Neural cell (in vitro differentiated cells): ENCODE data around the gene RHOT2. TPM values are rescaled to one million over a fixed set of nuclear protein-coding genes. Genes with fewer than 3 reads are reported as not detected.

Source experiments
- H2AFZ ChIP-seq: fragments of 200-600, 300-800 bp; sonication (generic), shearing (Covaris generic); 2 replicates; pipeline ENCODE4 v1.6.0; 2014; ENCODE audit warnings: low read depth, mild to moderate bottlenecking, antibody characterized with exemption, low read length, moderate library complexity
- H3F3A ChIP-seq: fragments of 200-600 bp; shearing (Covaris generic); 2 replicates; pipeline ENCODE4 v1.6.1; 2016; ENCODE audit warnings: mild to moderate bottlenecking, moderate library complexity, mixed read lengths, antibody characterized with exemption, low read length; ENCODE audit not compliant: insufficient read depth, poor library complexity, severe bottlenecking
- H3K27ac ChIP-seq: fragments of 200-600, 300-800 bp; sonication (generic), shearing (Covaris generic); 2 replicates; pipeline ENCODE4 v1.5.1; 2014; ENCODE audit warnings: mild to moderate bottlenecking, low read length, moderate library complexity
- H3K27me3 ChIP-seq: fragments of 300-800, 200-600 bp; sonication (generic), shearing (Covaris generic); 2 replicates; pipeline ENCODE4 v1.6.0; 2014; ENCODE audit warnings: mild to moderate bottlenecking, low read depth, low read length, moderate library complexity; ENCODE audit not compliant: insufficient read depth
- H3K36me3 ChIP-seq: fragments of 300-800, 200-600 bp; sonication (generic), shearing (Covaris generic); 2 replicates; pipeline ENCODE4 v1.5.1; 2014; ENCODE audit warnings: mild to moderate bottlenecking, antibody characterized with exemption, low read length, moderate library complexity; ENCODE audit not compliant: insufficient read depth
- H3K4me2 ChIP-seq: fragments of 300-800, 200-600 bp; sonication (generic), shearing (Covaris generic); 2 replicates; pipeline ENCODE4 v1.6.0; 2014; ENCODE audit warnings: mild to moderate bottlenecking, low read length
- H3K4me3 ChIP-seq: fragments of 300-800, 200-600 bp; sonication (generic), shearing (Covaris generic); 2 replicates; pipeline ENCODE4 v1.5.1; 2014; ENCODE audit warnings: mild to moderate bottlenecking, low read length, moderate library complexity
- H3K79me2 ChIP-seq: fragments of 200-600 bp; shearing (Covaris generic); replicated peaks from 2 replicates; pipeline ENCODE4 v1.6.0; 2014; ENCODE audit warnings: mild to moderate bottlenecking, low read length, moderate library complexity; ENCODE audit not compliant: insufficient read depth
- H3K9ac ChIP-seq: fragments of 300-800, 200-600 bp; sonication (generic), shearing (Covaris generic); 2 replicates; pipeline ENCODE4 v1.6.1; 2016; ENCODE audit warnings: mild to moderate bottlenecking, low read length, mixed read lengths
- H3K9me2 ChIP-seq: fragments of 200-600 bp; shearing (Covaris generic); 2 replicates; pipeline ENCODE4 v1.6.1; 2016; ENCODE audit warnings: mild to moderate bottlenecking, low read length, mixed read lengths; ENCODE audit not compliant: insufficient read depth
- H3K9me3 ChIP-seq: fragments of 200-600, 300-800 bp; sonication (generic), shearing (Covaris generic); 2 replicates; pipeline ENCODE4 v1.6.1; 2016; ENCODE audit warnings: mild to moderate bottlenecking, mixed run types, low read length, moderate library complexity, mixed read lengths
- H4K20me1 ChIP-seq: fragments of 200-600 bp; shearing (Covaris generic); 2 replicates; pipeline ENCODE4 v1.6.1; 2016; ENCODE audit warnings: mild to moderate bottlenecking, mixed run types; ENCODE audit not compliant: insufficient read depth
- CTCF ChIP-seq: fragments of 450-650 bp; IDR thresholded peaks from 2 replicates; pipeline ENCODE4 v1.5.1; 2014; ENCODE audit warnings: antibody characterized with exemption, mild to moderate bottlenecking, moderate library complexity; ENCODE audit not compliant: poor library complexity, severe bottlenecking
- EP300 ChIP-seq: fragments of 450-650 bp; conservative IDR thresholded peaks from 2 replicates; pipeline ENCODE4 v1.6.1; 2014; ENCODE audit warnings: antibody characterized with exemption, mild to moderate bottlenecking, moderate library complexity; ENCODE audit not compliant: poor library complexity, severe bottlenecking
- EZH2 ChIP-seq: fragments of 200-600, 300-800 bp; shearing (Covaris generic), sonication (generic); IDR thresholded peaks from 2 replicates; pipeline ENCODE4 v1.6.1; 2014; ENCODE audit warnings: antibody characterized with exemption, low read length, borderline replicate concordance, mild to moderate bottlenecking; ENCODE audit not compliant: insufficient read depth, poor library complexity, severe bottlenecking
- MXI1 ChIP-seq: fragments of 450-650 bp; conservative IDR thresholded peaks from 2 replicates; pipeline ENCODE4 v1.6.1; 2014; ENCODE audit warnings: antibody characterized with exemption, mild to moderate bottlenecking; ENCODE audit not compliant: poor library complexity, severe bottlenecking
- POLR2AphosphoS5 ChIP-seq: IDR thresholded peaks from 2 replicates; pipeline ENCODE4 v1.6.1; 2012
- RAD21 ChIP-seq: fragments of 450-650 bp; conservative IDR thresholded peaks from 2 replicates; pipeline ENCODE4 v1.6.1; 2014; ENCODE audit warnings: antibody characterized with exemption, mild to moderate bottlenecking, moderate library complexity
- REST ChIP-seq: IDR thresholded peaks from 2 replicates; pipeline ENCODE4 v1.6.1; 2012; ENCODE audit warnings: borderline replicate concordance
- SMC3 ChIP-seq: fragments of 450-650 bp; conservative IDR thresholded peaks from 2 replicates; pipeline ENCODE4 v1.6.1; 2014; ENCODE audit warnings: antibody characterized with exemption, mild to moderate bottlenecking, moderate library complexity; ENCODE audit not compliant: poor library complexity
- TAF1 ChIP-seq: IDR thresholded peaks from 2 replicates; pipeline ENCODE4 v1.6.1; 2012; ENCODE audit warnings: low read depth
- polyA plus RNA-seq: library from polyadenylated mRNA; depleted of rRNA; stranded (reverse); fragments of >200 nt; gene quantifications from 2 replicates; pipeline ENCODE4 v1.2.3, GENCODE V29; 2014

Gene RHOT2
- polyA plus RNA-seq, 1 donor from 2014 or later = 132 TPM

- Histone ChIP-seq H4K20me1 (peaks cover 6% of the 10 kb centered on the region), H3K9me3 (no peaks in the 10 kb centered on the region), H3K9ac (peak within 1 kb of the TSS; percentile 52), H3K36me3 (no peaks in the 10 kb centered on the region), H2AFZ (peak within 1 kb of the TSS; percentile 4), H3K79me2 (peaks cover 21% of the 10 kb centered on the region), H3K4me2 (no peak within 1 kb of the TSS), H3F3A (no peaks in the 10 kb centered on the region), H3K4me3 (peak within 1 kb of the TSS; percentile 71), H3K27ac (peak within 1 kb of the TSS; percentile 61), H3K9me2 (no peaks in the 10 kb centered on the region), H3K27me3 (no peaks in the 10 kb centered on the region)
- TF ChIP-seq POLR2AphosphoS5 (peak; percentile 55), CTCF (peak; percentile 7), SMC3 (no peak), REST (no peak), EP300 (peak; percentile 55), TAF1 (no peak), MXI1 (peak; percentile 86), RAD21 (no peak), EZH2 (no peak)
Observed at GRCh38 chr16:684071-684794, 16.3 kb downstream of the RHOT2 start, which contains the start of gene JMJD8. JMJD8 (minus strand) TSS chr16:684334; CDS start chr16:684319, 15 bp downstream.

- H4K20me1 ChIP-seq = peaks cover 6% of the 10 kb centered on the region
- no peaks in the 10 kb centered on the region for H3K9me2 ChIP-seq
- no peaks in the 10 kb centered on the region for H3F3A ChIP-seq
- no peak for TF ChIP-seq RAD21
- TF ChIP-seq CTCF = no peak
- no peak for TF ChIP-seq POLR2AphosphoS5
- no peak for TF ChIP-seq REST
- no peak for TF ChIP-seq MXI1
- no peak for TF ChIP-seq SMC3
- TF ChIP-seq TAF1 = no peak
- no peaks in the 10 kb centered on the region for H3K9me3 ChIP-seq
- H3K4me3 ChIP-seq = peak overlapping the region; percentile 71
- H3K9ac ChIP-seq = no peak overlapping the region
- H3K4me2 ChIP-seq = no peak overlapping the region
- no peaks in the 10 kb centered on the region for H3K36me3 ChIP-seq
- H3K27me3 ChIP-seq = no peaks in the 10 kb centered on the region
- H2AFZ ChIP-seq = no peak overlapping the region
- H3K27ac ChIP-seq = no peak overlapping the region
- peaks cover 25% of the 10 kb centered on the region for H3K79me2 ChIP-seq
Observed at GRCh38 chr16:684961-685696, 17.2 kb downstream of the RHOT2 start.
